ENCODE results near the gene NELL2. TPM values are rescaled to one million over a fixed set of nuclear protein-coding genes. Genes with fewer than 3 reads are reported as not detected.

Gene NELL2
- total and polyA plus RNA-seq, 10 of the 15 experiments (the other 5 are each of a cell fraction or from before 2014, with no cell fraction given), result 0.27 to 2.3 (median 0.76) TPM

DNA sequence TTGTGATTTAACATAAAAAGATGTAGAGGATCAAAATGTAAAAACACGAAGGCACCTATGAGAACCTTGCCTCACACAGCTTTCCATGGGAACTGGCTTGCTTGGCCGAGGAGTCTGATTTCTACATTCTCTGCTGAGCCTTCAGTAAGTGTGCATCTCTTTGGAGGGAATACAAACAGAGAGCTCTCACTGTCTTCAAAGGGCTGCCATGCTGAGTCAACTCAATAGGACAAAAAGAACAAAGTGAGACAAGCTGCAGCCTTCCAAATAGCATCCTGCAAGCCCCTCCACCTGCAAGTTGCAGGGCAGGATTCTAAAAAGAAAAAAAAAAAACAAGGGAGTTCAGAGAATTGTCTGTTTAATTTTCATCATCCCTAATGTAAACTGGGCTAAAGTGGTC, 411.9 kb downstream of the NELL2 start (continued):
- TF ChIP-seq CHD1 (IDR thresholded peaks at IDR 0.05; ENCODE audit: low read depth, low read length) (no peak), SP1 (IDR thresholded peaks at IDR 0.05; ENCODE audit: low read depth, low read length) (no peak)

DNA sequence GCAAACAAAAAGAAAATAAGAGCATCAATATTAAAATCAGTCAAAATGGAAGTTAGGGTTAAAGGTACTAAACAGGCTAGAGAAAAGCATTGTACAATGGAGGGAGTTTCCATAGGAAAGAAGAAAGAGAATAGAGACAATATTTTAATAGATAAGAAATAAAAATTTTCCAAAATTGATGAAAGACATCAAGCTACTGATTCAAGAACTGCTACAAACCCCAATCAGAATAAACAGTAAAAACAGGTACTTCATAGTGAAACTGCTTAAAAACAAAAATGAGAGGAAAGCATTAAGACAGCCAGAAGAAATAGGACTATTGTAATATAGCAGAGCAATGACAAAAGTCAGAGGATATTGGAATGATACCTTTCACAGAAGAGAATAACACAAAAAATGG, 413.4 kb downstream of the NELL2 start:
- ChIA-PET CTCF (interaction anchor here (0.8 to 1.9 kb wide), 2 partner anchors 18 to 150 kb away, joined by 3 to 8 read pairs; no protein-coding TSS in a partner anchor), SMC1A (ENCODE audit: uncharacterized antibody, unreplicated experiment) (interaction anchor here (0.6 to 4.5 kb wide), 2 partner anchors 19 to 417 kb away, joined by 3 to 22 read pairs; no protein-coding TSS in a partner anchor), RAD21 (ENCODE audit: unreplicated experiment) (no interaction called here), POLR2A (no interaction called here)
- no peaks in the 10 kb centered on the region for H3K36me3 ChIP-seq (ENCODE audit: control insufficient read depth in 2 of 2, insufficient read depth in 2 of 2, low read length in 1 of 2)
- intact Hi-C loops (cut with micrococcal nuclease; ENCODE audit: unreplicated experiment), result no loop called here
- DNase-seq (ENCODE audit: low read depth, low spot score) (no peak), FAIRE-seq (no peak), ATAC-seq (no peak)
- no peak overlapping the region for H2AFZ ChIP-seq (ENCODE audit: control insufficient read depth, low read depth, low read length)
- H3K27ac ChIP-seq (ENCODE audit: control insufficient read depth, insufficient read depth), result no peak overlapping the region
- no peaks in the 10 kb centered on the region for H3K27me3 ChIP-seq (replicated peaks in 1 of 2; ENCODE audit: control insufficient read depth in 2 of 2, insufficient read depth in 2 of 2, low read length in 1 of 2)
- no peak overlapping the region for H3K9ac ChIP-seq (ENCODE audit: control insufficient read depth, insufficient read depth, low read length)
- no TSS peak for BruUV-seq (replicated peaks)
- peaks cover 2% of the 10 kb centered on the region; the same call in 2 of the 3 replicates for H3K9me3 ChIP-seq (replicated peaks; ENCODE audit: control insufficient read depth, insufficient read depth, low read length)
- H3K4me2 ChIP-seq (ENCODE audit: control insufficient read depth, insufficient read depth), result no peak overlapping the region
- TF ChIP-seq SMC3 (IDR thresholded peaks at IDR 0.05; ENCODE audit: borderline replicate concordance, low read length) (no peak), EP300 (IDR thresholded peaks at IDR 0.05; ENCODE audit: borderline replicate concordance in 1 of 2, control insufficient read depth in 1 of 2, low read depth in 2 of 2, low read length in 2 of 2) (no peak), MTA3 (IDR thresholded peaks at IDR 0.05; ENCODE audit: borderline replicate concordance, low read length) (no peak), MEF2B (IDR thresholded peaks at IDR 0.05; ENCODE audit: partially characterized antibody, poor library complexity, severe bottlenecking) (no peak), RBBP5 (conservative IDR thresholded peaks at IDR 0.05) (no peak), RFX5 (IDR thresholded peaks at IDR 0.05; ENCODE audit: low read depth, low read length) (no peak), IKZF1 (conservative IDR thresholded peaks at IDR 0.05) (no peak), ATF7 (IDR thresholded peaks at IDR 0.05; ENCODE audit: low read depth) (no peak), SREBF2 (IDR thresholded peaks at IDR 0.05; ENCODE audit: low read length) (no peak), TBL1XR1 (IDR thresholded peaks at IDR 0.05; ENCODE audit: low read depth, low read length) (no peak)
- TF ChIP-seq, protein P1, sequence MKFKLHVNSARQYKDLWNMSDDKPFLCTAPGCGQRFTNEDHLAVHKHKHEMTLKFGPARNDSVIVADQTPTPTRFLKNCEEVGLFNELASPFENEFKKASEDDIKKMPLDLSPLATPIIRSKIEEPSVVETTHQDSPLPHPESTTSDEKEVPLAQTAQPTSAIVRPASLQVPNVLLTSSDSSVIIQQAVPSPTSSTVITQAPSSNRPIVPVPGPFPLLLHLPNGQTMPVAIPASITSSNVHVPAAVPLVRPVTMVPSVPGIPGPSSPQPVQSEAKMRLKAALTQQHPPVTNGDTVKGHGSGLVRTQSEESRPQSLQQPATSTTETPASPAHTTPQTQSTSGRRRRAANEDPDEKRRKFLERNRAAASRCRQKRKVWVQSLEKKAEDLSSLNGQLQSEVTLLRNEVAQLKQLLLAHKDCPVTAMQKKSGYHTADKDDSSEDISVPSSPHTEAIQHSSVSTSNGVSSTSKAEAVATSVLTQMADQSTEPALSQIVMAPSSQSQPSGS (IDR thresholded peaks at IDR 0.05; ENCODE audit: low read length), result no peak
- TF ChIP-seq, protein P2, sequence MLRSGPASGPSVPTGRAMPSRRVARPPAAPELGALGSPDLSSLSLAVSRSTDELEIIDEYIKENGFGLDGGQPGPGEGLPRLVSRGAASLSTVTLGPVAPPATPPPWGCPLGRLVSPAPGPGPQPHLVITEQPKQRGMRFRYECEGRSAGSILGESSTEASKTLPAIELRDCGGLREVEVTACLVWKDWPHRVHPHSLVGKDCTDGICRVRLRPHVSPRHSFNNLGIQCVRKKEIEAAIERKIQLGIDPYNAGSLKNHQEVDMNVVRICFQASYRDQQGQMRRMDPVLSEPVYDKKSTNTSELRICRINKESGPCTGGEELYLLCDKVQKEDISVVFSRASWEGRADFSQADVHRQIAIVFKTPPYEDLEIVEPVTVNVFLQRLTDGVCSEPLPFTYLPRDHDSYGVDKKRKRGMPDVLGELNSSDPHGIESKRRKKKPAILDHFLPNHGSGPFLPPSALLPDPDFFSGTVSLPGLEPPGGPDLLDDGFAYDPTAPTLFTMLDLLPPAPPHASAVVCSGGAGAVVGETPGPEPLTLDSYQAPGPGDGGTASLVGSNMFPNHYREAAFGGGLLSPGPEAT (IDR thresholded peaks at IDR 0.05; ENCODE audit: low read depth), result no peak
- TF ChIP-seq, protein P3, sequence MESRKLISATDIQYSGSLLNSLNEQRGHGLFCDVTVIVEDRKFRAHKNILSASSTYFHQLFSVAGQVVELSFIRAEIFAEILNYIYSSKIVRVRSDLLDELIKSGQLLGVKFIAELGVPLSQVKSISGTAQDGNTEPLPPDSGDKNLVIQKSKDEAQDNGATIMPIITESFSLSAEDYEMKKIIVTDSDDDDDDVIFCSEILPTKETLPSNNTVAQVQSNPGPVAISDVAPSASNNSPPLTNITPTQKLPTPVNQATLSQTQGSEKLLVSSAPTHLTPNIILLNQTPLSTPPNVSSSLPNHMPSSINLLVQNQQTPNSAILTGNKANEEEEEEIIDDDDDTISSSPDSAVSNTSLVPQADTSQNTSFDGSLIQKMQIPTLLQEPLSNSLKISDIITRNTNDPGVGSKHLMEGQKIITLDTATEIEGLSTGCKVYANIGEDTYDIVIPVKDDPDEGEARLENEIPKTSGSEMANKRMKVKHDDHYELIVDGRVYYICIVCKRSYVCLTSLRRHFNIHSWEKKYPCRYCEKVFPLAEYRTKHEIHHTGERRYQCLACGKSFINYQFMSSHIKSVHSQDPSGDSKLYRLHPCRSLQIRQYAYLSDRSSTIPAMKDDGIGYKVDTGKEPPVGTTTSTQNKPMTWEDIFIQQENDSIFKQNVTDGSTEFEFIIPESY (IDR thresholded peaks at IDR 0.05), result no peak
- TF ChIP-seq, protein P4, sequence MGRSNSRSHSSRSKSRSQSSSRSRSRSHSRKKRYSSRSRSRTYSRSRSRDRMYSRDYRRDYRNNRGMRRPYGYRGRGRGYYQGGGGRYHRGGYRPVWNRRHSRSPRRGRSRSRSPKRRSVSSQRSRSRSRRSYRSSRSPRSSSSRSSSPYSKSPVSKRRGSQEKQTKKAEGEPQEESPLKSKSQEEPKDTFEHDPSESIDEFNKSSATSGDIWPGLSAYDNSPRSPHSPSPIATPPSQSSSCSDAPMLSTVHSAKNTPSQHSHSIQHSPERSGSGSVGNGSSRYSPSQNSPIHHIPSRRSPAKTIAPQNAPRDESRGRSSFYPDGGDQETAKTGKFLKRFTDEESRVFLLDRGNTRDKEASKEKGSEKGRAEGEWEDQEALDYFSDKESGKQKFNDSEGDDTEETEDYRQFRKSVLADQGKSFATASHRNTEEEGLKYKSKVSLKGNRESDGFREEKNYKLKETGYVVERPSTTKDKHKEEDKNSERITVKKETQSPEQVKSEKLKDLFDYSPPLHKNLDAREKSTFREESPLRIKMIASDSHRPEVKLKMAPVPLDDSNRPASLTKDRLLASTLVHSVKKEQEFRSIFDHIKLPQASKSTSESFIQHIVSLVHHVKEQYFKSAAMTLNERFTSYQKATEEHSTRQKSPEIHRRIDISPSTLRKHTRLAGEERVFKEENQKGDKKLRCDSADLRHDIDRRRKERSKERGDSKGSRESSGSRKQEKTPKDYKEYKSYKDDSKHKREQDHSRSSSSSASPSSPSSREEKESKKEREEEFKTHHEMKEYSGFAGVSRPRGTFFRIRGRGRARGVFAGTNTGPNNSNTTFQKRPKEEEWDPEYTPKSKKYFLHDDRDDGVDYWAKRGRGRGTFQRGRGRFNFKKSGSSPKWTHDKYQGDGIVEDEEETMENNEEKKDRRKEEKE (IDR thresholded peaks at IDR 0.05), result no peak
- H3K79me2 ChIP-seq (ENCODE audit: control insufficient read depth, insufficient read depth, low read length), result no peaks in the 10 kb centered on the region
- H3K4me1 ChIP-seq (ENCODE audit: control insufficient read depth, insufficient read depth, low read length), result no peaks in the 10 kb centered on the region
- no peak overlapping the region for H3K4me3 ChIP-seq
- in situ Hi-C loops (cut with MboI), result no loop called here
- H4K20me1 ChIP-seq (ENCODE audit: control insufficient read depth, insufficient read depth), result no peaks in the 10 kb centered on the region
